Prostate gland (tissue), 2 donors: ENCODE measurements around the gene NMNAT3.

ENCODE experiments used
- POLR2A ChIP-seq: fragments of 450-650 bp; IDR thresholded peaks from one replicate; pipeline ENCODE4 v1.6.1; 2016; ENCODE audit warnings: antibody characterized with exemption, mild to moderate bottlenecking
- POLR2AphosphoS5 ChIP-seq: sonication (generic); formaldehyde crosslinking; IDR thresholded peaks from one replicate; pipeline ENCODE4 v1.6.1; 2017; ENCODE audit warnings: antibody characterized with exemption
- TF ChIP-seq, protein P1 (sequence below), 4 experiments: fragments of 200-600 bp in 2 of 4; fragments of 450-650 bp in 2 of 4; sonication (generic) in 2 of 4; IDR thresholded peaks; 1 replicate in 3 of 4; 2 replicates in 1 of 4; pipeline ENCODE4 v1.5.1; 2016 to 2019; ENCODE audit warnings: antibody characterized with exemption in 4 of 4, mild to moderate bottlenecking in 2 of 4, moderate library complexity in 2 of 4

DNA sequence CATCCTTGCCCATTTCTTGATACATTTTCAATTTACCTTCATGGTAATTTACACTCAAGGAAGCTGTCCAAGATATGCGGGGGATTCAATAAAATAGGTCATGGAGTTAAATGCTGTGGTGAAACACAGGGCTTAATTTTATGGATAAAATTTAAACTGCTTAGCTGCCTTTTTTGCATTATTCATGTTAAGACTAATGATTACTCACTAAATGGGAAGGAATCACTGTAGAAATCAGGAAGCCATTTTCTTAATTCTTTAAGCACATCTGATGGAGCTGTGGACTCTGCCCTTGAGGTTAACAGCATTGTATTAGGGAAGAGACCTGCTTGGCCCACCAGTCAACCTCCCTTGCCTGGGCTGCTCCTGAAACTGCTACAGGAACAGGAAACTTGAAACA, 75.8 kb downstream of the NMNAT3 start:
- TF ChIP-seq, protein P1, sequence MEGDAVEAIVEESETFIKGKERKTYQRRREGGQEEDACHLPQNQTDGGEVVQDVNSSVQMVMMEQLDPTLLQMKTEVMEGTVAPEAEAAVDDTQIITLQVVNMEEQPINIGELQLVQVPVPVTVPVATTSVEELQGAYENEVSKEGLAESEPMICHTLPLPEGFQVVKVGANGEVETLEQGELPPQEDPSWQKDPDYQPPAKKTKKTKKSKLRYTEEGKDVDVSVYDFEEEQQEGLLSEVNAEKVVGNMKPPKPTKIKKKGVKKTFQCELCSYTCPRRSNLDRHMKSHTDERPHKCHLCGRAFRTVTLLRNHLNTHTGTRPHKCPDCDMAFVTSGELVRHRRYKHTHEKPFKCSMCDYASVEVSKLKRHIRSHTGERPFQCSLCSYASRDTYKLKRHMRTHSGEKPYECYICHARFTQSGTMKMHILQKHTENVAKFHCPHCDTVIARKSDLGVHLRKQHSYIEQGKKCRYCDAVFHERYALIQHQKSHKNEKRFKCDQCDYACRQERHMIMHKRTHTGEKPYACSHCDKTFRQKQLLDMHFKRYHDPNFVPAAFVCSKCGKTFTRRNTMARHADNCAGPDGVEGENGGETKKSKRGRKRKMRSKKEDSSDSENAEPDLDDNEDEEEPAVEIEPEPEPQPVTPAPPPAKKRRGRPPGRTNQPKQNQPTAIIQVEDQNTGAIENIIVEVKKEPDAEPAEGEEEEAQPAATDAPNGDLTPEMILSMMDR (IDR thresholded peaks at IDR 0.05): no peak
- no peak for TF ChIP-seq POLR2A
- no peak for TF ChIP-seq POLR2AphosphoS5
